ENCODE results near the gene CLEC3A.

- TF ChIP-seq SP1 (IDR thresholded peaks at IDR 0.05) (no peak), FOXA1 (IDR thresholded peaks at IDR 0.05) (no peak), FOXM1 (IDR thresholded peaks at IDR 0.05; ENCODE audit: borderline replicate concordance) (no peak), TARDBP (IDR thresholded peaks at IDR 0.05) (no peak), ARNT (IDR thresholded peaks at IDR 0.05) (no peak), ZNF384 (IDR thresholded peaks at IDR 0.05) (no peak), BHLHE40 (IDR thresholded peaks at IDR 0.05; ENCODE audit: borderline replicate concordance) (no peak), HDGF (IDR thresholded peaks at IDR 0.05; ENCODE audit: borderline replicate concordance) (no peak), FOXK2 (IDR thresholded peaks at IDR 0.05) (no peak), ELF4 (IDR thresholded peaks at IDR 0.05) (no peak), CTBP1 (IDR thresholded peaks at IDR 0.05; ENCODE audit: borderline replicate concordance) (no peak), NFRKB (IDR thresholded peaks at IDR 0.05) (no peak), LEF1 (IDR thresholded peaks at IDR 0.05; ENCODE audit: borderline replicate concordance) (no peak)
Observed at GRCh38 chr16:78050734-78051400, 28.5 kb downstream of the CLEC3A start.

All from HEK293T (cell line).